GM12891 (cell line): Measurements from ENCODE around the gene C1QTNF5.

Experiments used
- DNase-seq: peaks from one replicate; pipeline ENCODE4 v3.0.0; 2011; ENCODE audit warnings: low spot score; ENCODE audit not compliant: insufficient read length
- FAIRE-seq: peaks from 2 replicates; lab custom pipeline; 2011; peaks lifted over from hg19 to GRCh38; lab: Jason Lieb, UNC
- PAX5 ChIP-seq: IDR thresholded peaks from 2 replicates; pipeline ENCODE4 v1.6.1; 2011; ENCODE audit warnings: low read length, moderate library complexity, mild to moderate bottlenecking; ENCODE audit not compliant: insufficient read depth, severe bottlenecking
- POLR2A ChIP-seq: IDR thresholded peaks from 2 replicates; pipeline ENCODE4 v1.6.1; 2011; ENCODE audit warnings: low read depth, low read length, control low read depth
- POLR2AphosphoS5 ChIP-seq: IDR thresholded peaks from 2 replicates; pipeline ENCODE4 v1.6.1; 2011; ENCODE audit warnings: low read depth, low read length, control low read depth
- POU2F2 ChIP-seq: IDR thresholded peaks from 2 replicates; pipeline ENCODE4 v1.6.1; 2011; ENCODE audit warnings: low read depth, mild to moderate bottlenecking, control low read depth, low read length, moderate library complexity
- SPI1 ChIP-seq: IDR thresholded peaks from 2 replicates; pipeline ENCODE4 v1.6.1; 2011; ENCODE audit warnings: low read depth, low read length, control low read depth
- TAF1 ChIP-seq: IDR thresholded peaks from 2 replicates; pipeline ENCODE4 v1.6.1; 2011; ENCODE audit warnings: low read depth, low read length, control low read depth

Gene C1QTNF5

GRCh38 chr11:119373059-119373920, 32.6 kb upstream of the C1QTNF5 start:
- no peak for FAIRE-seq
- TF ChIP-seq POLR2AphosphoS5: no peak
- TF ChIP-seq SPI1: no peak
- DNase-seq: no peak

- FAIRE-seq (no peak), DNase-seq (no peak)
- TF ChIP-seq POLR2AphosphoS5 (no peak), TAF1 (no peak), SPI1 (no peak), POU2F2 (no peak), PAX5 (no peak), POLR2A (no peak)
Observed at GRCh38 chr11:119372260-119373058, 31.8 kb upstream of the C1QTNF5 start.

GRCh38 chr11:119371778-119372182, 31.1 kb upstream of the C1QTNF5 start:
- DNase-seq: no peak
- no peak for FAIRE-seq
- TF ChIP-seq POLR2AphosphoS5 (no peak), POU2F2 (no peak)

- DNase-seq: no peak
- no peak for FAIRE-seq
- TF ChIP-seq POLR2AphosphoS5 (no peak), POLR2A (no peak), TAF1 (no peak), PAX5 (no peak)
Observed at GRCh38 chr11:119371067-119371601, 30.5 kb upstream of the C1QTNF5 start.

- DNase-seq (no peak), FAIRE-seq (no peak)
- TF ChIP-seq PAX5 (no peak), POLR2A (no peak), POLR2AphosphoS5 (no peak), SPI1 (no peak), POU2F2 (no peak), TAF1 (no peak)
Observed at GRCh38 chr11:119370486-119371046, 29.9 kb upstream of the C1QTNF5 start.

GRCh38 chr11:119369132-119369925, 28.6 kb upstream of the C1QTNF5 start:
- no peak for DNase-seq
- no peak for FAIRE-seq
- TF ChIP-seq POLR2A (no peak), POU2F2 (no peak), PAX5 (no peak), SPI1 (no peak), POLR2AphosphoS5 (no peak)

GRCh38 chr11:119368121-119369034, 27.7 kb upstream of the C1QTNF5 start:
- FAIRE-seq (no peak), DNase-seq (no peak)
- TF ChIP-seq POLR2A: no peak
- TF ChIP-seq SPI1: no peak
- no peak for TF ChIP-seq POLR2AphosphoS5
- no peak for TF ChIP-seq TAF1
- no peak for TF ChIP-seq PAX5
- no peak for TF ChIP-seq POU2F2

GRCh38 chr11:119367661-119368120, 27.0 kb upstream of the C1QTNF5 start:
- TF ChIP-seq POLR2A (no peak), TAF1 (no peak), POU2F2 (no peak), PAX5 (no peak), SPI1 (no peak), POLR2AphosphoS5 (no peak)
- DNase-seq: no peak
- FAIRE-seq: no peak
